SK-N-MC (cell line): ENCODE measurements around the gene WFDC6.

Experiments
- EZH2 ChIP-seq: fragments of 200-600 bp; sonication (generic); IDR thresholded peaks from one replicate; pipeline ENCODE4 v1.6.1; 2017; ENCODE audit warnings: antibody characterized with exemption
- FOXP2 ChIP-seq: optimal IDR thresholded peaks from 2 replicates; pipeline ENCODE3; 2011; ENCODE audit warnings: mild to moderate bottlenecking, moderate library complexity; ENCODE audit not compliant: insufficient read depth; ENCODE audit errors: extremely low read length, control extremely low read depth
- POLR2AphosphoS5 ChIP-seq: IDR thresholded peaks from 2 replicates; pipeline ENCODE4 v1.6.1; 2012; ENCODE audit warnings: mild to moderate bottlenecking, low read depth, low read length, borderline replicate concordance

DNA sequence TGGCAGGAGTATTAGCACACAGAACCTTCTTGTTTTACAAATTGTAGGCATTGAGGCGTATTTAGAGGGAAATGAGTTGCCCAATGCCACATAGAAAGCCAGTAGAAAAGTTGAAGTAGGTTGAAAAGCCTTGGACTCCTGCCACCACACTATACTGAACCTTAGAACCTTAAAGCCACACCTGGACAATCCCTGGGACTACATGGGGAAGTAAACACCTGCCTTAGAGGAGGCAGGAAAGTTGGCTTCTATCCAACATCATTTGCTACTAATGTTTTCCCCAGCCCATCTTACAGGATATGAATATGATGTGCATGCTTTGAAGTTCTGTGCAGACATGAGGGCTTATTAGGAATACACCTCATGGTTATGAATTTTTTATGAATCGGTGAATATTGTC, 13.2 kb upstream of the WFDC6 start:
- TF ChIP-seq POLR2AphosphoS5 (no peak), EZH2 (no peak), FOXP2 (no peak)
